CD4-positive, alpha-beta T cell treated with Interleukin-6 for 4 hours (primary cell): ENCODE measurements around the gene GINS2.

Source experiments
- DNase-seq: peaks from one replicate; pipeline ENCODE4 v3.0.0-alpha.2; 2020; ENCODE audit warnings: mixed read lengths

GINS2 gene

DNA sequence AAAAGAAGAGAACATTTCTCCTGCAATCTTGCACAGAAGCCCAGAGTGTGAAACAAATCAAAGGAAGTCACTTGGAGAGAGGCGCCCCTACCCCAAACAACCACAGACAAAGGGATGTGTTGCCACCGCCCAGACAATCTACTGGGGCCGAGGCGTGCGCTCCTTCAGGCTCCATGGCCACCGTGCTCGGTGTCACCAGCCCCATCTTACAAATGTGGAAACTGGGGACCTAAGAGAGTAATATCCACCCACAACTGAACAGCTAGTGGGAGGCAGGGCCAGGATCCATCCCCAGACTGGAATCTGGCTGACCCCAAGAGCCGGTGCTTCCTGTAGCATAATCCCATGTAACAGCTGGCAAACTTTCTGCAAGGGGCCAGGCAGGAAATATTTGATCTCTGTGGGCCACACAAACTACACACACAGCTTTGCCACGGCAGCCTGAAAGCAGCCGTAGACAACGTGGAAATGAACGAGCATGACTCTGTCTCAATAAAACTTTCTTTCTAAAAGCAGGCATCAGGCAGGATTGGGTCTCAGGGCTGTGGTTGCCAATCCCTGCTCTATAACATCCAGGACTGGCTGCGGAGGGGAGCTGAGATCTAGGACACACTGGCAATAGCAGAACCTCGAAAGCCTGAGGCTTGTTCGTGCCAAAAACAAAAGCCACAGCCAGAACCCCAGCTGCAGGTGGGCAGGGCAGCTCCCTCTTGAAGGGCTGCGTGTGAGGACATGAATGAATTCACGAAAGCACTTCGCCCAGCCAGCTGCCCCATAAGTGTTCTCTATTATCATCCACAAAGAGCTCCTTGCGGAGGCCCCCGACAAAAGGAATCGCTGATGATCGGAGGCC lies 26.6 kb upstream of the GINS2 start:
- no peak for DNase-seq

DNA sequence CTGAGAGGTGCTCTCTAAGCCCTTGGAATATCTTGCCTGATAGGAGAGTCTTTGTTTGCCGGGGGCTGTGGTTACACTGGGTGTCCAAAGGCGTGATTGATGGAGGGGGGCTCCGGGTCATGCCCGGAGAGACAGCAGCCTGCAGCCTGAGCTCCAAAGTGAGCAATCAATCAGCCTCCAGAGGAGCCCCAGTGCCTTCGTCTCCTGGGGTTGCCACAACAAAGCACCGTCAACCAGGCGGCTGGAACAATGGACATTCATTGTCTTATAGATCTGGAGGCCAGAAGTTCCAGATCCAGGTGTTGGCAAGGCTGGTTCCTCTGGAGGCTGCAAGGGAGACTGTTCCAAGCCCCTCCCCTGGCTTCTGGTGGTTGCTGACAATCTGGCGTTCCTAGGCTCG lies 24.0 kb upstream of the GINS2 start:
- DNase-seq: no peak

DNA sequence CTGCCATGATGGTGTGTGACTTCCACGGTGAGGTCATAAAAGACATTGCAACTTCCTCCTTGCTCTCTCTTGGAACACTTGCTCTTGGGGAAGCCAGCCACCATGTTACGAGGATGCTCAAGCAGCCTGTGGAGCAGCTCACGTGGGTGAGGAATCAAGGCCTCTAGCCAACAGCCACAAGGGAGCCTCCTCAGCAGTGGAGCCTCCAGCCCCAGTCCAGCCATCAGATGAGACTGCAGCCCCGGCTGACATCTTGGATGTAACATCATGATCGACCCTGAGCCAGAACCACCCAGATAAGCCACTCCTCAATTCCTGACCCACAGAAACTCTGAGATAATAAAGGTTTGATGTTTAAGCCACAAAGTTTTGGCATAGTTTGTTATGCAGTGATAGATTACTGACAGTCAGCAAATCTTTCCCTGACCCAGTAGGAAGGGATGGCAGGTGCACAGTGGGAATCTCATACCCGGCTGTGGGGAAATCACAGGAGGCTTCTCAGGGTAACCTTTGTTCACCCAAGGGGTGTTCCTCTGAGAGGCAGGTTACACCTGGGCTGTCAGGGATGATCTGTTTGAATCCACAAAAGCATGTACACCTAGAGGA lies 23.3 kb upstream of the GINS2 start:
- no peak for DNase-seq

DNA sequence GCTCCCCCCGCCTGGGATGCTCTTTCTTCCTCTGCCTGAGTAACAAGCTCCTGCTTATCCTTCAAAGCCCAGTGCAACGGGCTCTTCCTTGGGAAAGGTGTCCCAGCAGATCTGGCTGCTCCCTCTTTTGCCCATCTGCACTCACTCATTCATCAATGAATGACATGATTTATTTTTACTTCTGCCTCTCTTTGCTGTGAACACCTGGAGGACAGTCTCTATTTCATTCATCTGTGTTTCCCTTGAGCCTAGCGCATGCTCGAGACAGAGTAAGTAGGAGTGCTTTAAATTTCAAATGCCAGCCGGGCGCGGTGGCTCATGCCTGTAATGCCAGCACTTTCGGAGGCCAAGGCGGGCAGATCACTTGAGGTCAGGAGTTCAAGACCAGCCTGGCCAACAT lies 22.0 kb upstream of the GINS2 start:
- no peak for DNase-seq

DNA sequence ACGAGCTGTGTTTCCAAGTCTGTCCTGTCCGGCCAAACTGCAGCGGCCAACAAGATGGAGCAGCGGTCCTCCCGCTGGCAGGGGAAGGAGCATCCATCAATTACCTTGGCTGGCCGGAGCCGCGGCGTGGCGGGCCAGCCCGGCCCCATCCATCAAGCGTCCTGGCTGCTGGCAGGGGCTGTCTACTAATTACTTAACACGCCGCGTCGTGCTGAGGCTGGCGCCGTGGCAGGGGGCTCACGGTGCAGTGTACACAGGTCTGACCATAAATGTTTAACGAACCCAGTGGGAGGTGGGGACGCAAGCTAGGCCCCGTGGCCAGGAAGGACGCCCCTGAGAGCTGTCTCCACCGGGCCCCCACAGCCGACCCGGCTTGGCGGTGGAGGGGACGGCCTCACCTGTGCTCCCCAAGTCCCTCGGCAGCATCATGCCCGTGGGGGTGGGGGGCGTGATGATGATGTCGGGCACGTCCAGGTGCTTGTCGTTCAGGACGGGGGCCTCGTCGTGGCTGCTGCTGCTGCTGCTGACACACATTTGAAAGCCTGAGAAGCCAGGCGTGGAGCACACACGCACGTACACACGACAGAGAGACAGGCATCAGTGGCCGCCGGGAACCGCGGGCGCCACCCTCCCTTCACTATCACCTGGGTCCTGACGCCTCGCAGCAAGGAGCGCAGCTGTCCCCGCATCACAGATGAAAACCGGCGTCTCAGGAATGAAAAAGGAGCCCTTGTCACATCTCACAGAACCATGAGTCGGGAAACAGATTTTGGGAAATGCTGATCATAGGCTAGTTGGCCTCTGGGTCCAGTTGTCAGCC lies 21.2 kb upstream of the GINS2 start:
- no peak for DNase-seq

DNA sequence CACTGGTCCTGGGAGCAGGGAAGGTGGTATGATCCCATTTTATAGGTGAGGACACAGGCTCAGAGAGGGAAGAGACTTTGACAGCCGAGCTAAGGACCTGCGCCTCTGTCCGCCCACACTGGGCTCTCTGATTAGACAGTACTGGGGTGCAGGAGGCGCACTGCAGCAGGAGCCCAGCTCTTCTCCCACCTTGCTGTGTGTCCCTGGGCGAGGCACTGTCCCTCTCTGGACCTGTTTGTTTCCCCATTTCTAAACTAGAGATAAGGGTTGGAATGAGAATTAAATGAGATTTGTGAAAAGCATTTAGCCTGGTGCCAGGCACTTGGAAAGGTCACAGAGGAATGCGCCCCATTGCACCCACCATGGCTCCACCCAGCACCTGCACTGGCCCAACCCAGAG lies 19.6 kb upstream of the GINS2 start:
- no peak for DNase-seq

DNA sequence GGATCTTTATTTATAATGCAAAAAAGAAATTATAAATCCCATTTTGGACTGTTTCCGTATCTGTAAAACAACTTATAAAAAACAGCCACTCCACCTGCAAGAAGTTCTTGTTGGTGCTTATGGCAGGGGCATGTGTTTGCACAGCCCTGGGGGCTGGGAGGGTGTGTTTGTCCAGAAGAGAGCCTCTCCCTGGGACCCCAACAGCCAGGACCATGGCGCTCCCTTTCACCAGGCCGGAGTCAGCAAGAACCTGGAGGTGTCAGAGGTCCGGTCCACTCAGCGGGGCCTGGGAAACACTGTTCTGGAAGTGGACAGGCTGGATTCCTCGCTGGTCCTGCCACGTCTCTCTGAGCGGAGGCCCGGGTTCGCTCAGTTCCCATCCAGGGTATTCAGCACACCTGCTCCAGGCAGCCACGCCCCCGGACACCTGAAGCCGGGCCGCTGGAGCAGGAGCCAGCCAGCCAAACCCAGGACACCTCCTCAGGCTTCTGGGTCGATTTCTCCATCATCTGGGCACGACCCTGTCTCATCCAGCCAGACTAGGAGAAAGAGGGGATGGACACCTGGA lies 18.9 kb upstream of the GINS2 start:
- no peak for DNase-seq

DNA sequence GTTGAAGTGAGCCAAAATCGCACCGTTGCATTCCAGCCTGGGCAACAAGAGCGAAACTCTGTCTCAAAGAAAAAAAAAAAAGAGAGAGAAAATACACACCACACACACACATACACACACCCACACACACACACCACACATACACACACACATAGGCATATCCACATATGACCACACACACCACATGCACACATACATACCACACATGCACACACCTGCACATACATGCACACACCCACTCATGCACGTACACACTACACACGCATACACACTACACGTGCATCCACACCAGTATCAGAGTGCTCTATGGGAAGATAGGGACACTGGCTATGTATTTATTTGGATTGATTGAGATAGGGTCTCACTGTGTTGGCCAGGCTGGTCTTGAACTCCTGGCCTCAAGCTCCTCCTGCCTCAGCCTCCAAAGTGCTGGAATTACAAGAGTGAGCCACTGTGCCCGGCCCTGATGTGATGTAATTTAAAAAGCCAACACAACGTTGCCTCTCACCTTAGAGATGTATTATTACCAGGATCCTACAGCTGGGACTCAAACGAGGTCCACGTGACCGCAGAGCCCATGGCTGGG lies 17.8 kb upstream of the GINS2 start:
- DNase-seq: no peak

DNA sequence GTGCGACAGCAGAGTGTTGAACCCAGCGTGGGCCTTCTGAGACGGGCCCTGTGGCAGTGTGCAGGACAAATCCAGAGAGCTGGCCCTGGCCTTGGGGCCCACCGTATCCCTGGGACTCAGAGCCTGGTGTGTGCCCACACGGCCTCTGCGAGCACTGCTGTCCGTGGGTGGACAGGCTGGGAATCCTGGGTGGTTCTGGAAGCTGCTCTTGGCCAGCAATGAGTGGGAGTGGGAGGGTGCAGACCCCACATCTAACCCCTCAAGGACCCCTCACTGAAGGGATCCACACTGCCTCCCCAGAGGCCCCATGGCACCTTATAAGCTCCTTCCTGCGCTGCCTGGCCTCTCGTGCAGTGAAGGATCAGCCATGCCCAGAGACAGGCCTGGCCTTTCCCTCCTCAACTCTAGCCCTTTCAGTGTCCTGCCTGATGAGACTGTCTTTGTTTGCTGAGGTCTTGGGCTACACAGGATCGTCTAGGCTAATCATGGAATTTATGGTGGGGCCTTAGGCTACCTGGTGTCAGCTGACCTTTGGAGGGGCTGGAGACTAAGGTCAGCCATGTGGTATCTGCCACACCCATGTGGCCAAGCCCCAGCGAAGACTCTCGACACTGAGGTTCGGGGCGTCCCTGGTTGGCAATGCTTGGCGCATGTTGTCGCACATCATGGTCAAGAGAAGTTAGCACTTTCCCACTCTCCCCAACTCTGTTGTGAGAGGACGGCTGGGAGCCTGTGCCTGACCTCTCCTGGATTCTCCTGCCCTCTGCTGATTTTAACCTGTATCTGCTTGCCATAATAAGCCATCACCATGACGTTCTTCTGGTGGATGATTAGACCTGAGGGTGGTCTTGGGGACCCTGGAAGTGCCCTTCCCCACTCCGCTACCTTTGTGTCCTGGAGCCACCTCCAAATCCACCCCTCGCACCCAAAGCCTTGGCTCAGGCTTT lies 16.4 kb upstream of the GINS2 start:
- DNase-seq: no peak

DNA sequence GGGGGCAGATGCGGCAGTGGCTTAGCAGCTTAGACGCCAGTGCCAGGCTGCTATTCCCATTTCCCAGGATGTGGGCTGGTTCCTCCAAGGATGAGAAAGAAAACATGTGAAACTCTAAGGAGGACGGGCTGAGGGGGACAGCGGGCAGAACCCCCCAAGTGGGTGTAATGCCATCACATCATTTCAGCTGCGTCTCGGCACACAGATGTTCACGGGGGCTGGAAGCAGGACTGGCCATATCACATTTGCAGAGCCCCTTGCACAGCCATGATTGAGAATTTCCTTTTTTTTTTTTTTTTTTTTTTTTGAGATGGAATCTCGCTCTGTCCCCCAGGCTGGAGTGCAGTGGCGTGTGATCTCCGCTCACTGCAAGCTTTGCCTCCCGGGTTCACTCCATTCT lies 15.3 kb upstream of the GINS2 start:
- DNase-seq: no peak

DNA sequence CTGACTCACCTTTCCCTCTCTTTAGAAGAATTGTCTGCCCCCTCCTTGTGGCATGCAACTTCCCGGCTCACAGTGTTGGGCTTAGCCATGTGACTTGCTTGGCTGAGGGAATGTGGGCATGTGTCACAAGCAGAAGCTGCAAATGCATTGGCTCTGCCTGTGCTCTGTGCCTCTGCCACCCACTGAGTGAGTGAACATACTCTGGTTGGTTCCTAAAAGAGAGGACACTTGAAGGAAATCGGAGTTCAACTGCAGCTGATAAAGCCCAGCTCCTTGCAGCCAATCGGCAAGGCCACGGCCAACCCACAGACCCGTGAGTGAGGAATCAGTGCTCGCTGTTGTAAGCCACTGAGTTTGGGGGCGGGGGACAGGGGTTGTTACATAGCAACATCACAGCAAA lies 10.9 kb upstream of the GINS2 start:
- no peak for DNase-seq

DNA sequence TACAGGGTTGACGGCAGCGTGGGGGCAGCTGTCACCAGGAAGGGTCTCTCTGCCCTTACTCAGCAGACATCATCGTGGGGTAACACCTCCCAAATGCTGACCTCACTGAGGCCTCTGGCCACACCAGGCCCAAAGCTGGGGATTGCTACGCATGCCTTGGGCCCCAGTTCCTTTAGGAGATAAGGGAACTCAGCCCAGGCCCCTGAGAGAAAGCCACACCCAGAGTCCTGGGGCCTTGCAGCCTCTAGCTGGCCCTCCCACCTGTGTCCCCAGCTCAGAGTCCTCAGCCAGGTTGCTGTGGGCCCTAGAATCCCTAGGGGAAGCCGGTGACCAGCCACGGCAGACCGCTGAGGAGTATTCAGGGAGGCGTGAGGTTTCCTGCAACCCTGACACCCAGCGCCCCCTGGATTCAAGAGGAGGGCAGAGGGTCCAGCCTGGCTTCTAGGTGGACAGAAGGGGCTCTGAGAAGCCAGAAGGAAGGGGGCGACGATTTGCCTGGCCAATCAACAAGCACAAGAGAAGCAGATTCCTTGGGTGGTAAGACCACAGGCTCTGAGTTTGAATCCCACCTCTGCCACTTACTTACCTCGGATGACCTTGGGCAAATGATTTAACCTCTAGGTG lies 10.3 kb upstream of the GINS2 start:
- no peak for DNase-seq

DNA sequence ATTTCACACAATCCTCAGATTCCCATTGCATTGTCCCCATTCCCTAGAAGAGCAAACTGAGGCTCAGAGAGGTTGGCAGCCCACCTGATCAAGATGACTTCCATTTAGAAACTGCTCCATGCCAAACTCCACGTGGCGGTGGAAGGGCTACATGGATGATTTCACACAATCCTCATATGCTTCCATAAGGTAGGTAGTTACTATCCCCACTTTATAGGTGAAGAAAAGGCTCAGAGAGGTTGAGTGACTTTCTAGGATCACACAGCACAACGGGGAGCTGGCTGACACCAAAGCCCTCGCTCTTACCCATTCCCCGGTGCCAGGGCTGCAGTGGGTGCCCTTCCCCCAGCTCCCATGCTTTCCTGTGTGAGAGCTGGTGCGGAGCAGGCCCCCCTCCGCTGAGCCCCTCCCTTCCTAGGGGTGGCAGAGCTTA lies 9.7 kb upstream of the GINS2 start:
- DNase-seq: no peak

DNA sequence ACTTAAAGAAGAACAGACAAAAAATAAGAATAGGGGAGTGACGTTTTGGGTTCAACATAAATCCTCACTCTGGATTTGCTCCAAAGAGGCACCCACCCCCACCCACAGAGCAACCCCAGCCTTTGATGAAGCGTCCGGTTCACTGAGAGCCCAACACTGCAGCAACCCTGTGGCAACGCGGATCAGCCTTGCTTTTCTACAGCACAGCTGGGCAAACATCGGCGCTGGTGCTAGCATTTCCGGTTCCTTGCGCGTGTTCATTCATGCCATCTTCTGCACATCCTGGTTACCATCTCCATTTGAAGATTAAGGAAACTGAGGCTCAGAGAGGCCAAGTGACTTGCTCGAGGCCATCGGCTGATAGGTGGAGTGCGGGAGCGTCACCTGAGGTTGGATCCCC lies 8.7 kb upstream of the GINS2 start:
- DNase-seq: no peak

DNA sequence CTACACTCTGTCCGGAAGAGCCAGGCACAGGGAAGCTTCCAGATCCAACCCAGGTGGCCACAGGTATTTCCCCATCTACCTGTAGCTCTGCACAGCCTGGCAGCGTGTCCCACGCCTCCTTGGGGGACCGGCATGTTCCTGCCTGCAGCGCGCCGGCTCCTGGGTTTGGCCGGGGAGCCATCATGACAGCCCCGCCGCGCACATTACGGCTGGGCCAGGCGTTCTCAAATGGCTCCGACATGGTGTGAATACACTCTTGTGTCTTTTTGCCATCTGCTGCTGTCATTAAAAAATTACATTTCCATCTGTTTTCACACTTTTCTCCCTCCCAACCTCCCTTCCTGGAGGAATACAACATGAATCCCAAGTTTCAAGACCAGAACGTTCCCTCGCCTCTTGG lies 8.0 kb upstream of the GINS2 start:
- DNase-seq: no peak

DNA sequence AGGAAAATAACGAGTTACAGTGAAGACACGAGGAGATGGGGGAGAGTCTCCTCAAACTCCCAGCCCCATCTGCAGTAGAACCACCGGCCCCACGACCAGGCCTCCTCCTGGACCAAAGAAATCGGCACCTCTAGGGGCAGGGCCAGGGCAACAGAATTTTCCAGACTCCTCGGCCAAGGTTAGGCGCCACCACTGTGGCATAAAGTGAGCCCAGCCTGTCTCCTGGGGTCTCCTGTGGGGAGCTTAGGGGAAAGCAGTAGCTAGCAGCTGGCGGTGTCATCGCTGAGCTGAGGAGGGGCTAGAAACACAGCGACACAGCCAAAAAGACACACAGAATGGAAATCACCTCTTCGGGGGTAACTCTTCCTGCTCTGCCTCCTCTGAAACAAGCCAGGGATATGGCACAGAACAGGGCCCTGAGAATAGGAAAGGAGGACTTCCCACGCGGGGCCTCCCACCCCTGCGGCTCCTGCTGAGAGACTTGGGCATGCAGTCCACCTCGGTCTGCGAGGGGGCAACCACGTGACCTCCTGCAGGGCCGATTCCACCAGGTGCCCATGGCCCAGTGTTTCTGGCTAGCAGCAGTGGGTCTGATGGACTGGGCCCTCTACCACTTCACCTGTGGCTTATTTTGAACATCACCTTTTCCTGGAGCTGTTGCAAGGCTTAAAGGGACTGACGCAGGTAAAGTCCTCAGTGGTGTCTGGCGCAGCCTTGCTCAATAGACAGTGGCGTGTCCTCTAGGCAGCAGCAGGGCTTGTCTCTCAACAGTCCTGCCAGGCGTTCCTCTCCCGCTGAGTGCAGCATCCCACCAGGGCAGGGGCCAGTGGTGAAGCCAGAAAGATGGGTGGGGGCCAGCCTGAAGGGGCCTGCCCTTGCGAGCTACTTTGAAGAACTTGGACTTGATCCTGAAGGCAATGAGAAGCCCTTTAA lies 6.7 kb upstream of the GINS2 start:
- DNase-seq: no peak

DNA sequence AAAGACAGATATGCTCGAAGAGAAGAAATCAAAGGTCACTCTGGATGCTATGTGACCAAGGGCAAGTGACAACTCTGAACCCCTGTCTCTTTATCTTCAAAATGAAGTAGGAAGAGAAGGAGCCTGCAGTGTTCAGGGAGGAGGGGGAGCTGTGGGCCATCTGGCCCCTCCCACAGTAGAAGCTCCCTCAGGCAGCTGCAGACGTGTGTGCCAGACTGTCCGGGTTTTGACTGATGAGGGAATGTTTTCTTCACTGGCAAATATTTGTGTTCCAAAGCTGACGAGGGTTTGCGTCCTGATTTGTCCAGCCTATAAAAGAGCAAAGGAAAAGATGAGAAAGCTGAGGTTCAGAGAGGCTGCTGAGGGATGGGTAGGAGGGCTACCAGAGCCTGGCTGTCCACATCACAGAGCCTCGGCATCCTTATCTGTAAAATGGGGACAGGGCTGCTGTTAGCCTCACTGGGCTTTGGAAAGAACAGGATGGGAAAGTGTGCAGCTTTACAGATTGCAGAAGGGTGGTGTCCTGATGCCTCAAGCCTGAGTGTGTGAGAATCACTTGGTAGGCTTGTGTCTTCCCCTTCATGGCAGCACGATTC lies 1.8 kb upstream of the GINS2 start:
- DNase-seq: no peak

DNA sequence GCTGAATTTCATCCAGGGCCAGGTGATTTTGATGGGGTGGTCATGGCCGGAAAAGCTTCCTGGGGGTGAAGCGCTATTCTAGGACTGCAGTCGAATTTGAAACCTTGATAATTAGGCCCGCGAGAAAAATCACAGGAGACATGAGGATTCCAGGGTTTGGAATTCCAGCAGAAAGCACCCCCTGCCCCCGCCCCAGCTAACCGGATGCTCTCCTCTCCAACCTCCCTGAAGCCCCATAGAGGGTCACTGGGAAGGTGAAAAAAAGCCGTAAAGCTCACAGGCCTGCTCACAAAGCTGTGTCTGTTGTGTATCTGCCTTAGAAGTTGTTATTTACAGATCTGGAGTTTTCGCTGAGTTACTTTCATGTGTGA lies 1.2 kb upstream of the GINS2 start:
- DNase-seq: no peak

DNA sequence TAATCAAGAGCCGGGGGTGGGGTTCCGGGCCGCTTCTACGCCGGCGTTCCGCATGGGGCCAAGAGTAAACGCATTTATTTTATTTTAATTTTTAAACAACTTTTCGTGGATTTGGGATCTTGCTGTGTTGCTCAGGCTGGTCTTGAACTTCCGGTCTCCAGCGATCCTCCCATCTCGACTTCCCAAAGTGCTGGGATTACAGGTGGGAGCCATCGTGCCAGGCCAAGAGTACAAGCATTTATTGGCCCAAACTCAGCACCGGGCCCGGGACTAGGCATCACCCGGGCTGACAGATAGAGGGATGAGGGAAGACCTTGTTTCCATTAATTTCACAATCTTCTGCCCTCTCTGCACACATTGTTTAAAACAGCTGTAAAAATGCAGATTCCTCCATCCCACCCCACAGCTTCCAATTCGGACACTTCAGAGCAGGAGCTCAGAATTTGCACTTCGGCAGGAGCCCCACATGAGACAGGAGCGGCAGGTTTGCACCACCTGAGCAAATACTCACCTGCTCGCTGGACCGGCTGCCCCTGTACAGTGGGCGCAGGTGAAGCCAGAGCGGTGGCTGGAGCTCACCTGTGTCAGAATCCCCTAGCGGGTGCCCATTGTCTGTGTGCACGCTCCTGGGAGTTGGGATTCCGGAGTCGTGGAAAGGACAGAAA lies 663 bp upstream of the GINS2 start:
- DNase-seq: no peak
